GM19467 (cell line): ENCODE measurements around the gene TRAP1.

Source experiments
- ATAC-seq: cut with Tn5 transposase; IDR thresholded peaks from one replicate; pipeline ENCODE4 v1.9.1; 2021; ENCODE audit warnings: mild to moderate bottlenecking, moderate library complexity; ENCODE audit not compliant: unreplicated experiment

The TRAP1 gene

DNA sequence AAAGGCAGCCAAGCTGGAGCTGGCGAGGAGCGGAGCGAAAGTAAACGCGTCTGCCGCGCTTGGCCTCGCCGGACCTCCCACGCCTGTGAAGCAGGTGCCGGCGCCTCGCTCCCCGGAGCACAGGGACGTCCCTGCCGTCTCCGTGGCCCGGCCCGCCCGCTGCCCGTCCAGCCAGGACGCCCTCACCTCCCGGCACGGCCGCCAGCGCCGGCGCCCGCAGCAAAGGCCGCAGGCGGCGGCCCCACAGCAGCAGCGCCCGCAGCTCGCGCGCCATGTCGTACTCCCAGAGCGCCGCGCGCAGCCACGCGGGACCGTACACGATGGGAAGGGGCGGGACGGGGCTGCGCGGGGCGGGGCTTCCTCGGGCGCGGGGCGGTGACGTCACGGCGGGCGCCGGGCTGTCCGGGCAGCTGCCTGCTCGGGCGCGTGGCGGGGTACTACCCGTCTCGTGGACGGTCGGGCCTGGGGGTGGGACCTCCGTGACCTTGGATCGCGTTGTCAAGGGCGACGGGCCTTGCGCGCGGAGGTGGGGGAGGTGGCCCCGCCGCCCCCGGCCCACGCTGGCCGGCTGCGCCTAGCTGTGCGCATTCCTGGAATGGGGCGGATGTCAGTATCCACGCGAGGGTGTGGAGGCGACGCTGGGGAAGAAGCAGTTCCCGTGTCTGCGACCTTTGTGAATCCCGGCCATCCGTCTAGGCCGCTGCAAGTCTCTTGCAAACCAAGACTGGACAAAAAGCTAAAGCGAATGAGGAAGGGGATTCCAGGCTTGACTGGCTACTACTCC lies at the start of gene TRAP1:
Gene TRAP1 (minus strand): TSS at position 290 of the 784 bp plus-strand sequence. CDS start 16 bp downstream, at position 274.
- ATAC-seq = peak; percentile 84

DNA sequence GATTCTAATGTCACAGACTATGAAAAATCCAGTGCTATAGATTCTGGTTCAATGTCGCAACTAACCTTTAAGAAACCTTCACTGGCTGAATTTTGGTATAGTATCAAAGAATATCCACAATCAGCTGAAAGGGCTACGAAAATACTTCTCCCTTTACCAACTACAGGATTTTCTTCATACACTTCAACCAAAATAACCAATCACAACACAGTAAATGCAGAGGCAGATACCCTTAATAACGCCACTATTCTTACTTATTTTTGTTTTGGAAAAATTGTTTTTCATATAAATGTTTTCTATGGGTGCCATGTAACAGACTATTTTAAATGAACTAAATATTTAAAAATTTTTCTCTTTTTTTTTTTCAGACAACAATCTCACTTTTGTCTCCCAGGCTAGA lies 48.9 kb upstream of the TRAP1 start:
- ATAC-seq = no peak

GRCh38 chr16:3764409-3764808 lies 47.1 kb upstream of the TRAP1 start:
- no peak for ATAC-seq

DNA sequence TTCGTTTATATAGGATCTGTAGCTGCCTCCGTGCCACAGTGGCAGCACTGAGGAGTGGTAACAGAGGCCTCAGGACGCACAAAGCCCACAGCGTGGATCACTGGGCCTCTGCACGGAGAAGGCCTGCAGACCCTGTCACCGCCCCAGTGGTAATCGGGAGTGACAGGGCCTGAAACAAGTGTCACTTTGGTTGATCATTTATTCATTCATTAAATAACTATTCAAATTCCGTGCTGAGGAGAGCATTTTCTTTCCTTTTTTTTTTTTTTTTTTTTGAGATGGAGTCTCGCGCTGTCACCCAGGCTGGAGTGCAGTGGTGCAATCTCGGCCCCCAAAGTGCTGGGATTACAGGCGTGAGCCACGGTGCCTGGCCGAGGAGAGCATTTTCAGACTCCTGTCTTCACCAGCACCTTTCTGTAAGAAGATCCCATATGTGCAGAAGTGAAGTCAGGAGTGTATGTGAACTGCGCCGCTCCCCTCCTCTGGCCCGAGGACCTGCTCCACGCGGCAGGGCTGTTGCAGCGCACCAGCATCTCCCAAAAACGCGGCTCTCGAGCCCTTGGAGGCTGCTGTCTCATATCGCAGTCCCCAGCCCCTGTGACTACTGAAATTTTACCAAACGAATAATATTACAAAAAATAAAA lies 44.9 kb upstream of the TRAP1 start:
- ATAC-seq = no peak

- ATAC-seq = no peak
Measured at GRCh38 chr16:3761375-3762106, 44.2 kb upstream of the TRAP1 start.

DNA sequence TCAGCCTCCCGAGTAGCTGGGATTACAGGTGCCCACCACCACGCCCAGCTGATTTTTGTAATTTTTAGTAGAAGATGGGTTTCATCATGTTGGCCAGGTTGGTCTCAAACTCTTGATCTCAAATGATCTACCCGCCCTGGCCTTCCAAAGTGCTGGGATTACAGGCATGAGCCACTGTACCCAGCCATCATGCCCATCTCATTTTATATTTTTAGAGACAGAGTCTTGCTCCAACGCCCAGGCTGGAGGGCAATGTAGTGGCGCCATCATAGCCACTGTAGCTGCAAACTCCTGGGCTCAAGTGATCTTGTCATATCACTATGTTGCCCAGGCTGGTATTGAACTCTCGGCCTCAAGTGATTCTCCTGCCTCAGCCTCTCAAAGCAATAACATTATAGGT lies 43.2 kb upstream of the TRAP1 start:
- ATAC-seq = no peak

- ATAC-seq = no peak
Measured at GRCh38 chr16:3759736-3760135, 42.4 kb upstream of the TRAP1 start.

GRCh38 chr16:3756113-3756512 lies 38.8 kb upstream of the TRAP1 start:
- ATAC-seq = no peak

DNA sequence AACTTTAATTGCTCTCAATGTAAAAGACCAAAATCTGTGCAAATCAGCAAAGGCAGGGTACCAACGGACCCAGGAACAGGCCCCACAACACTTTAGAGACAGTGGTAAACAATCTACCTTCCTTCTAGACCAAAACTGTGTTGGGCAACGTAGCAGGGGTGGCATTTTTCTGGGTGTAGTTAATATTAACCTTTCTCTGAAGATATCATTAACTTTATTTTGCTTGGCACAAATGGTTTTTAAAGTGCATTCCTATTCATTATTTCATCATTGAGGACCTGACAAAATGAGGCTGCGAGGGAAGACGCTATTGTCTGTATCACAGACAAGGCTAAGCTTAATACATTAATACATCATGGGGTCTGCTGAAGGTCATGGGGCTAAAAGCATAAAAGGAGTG lies 37.9 kb upstream of the TRAP1 start:
- no peak for ATAC-seq

- ATAC-seq = no peak
Measured at GRCh38 chr16:3754772-3755171, 37.4 kb upstream of the TRAP1 start.

DNA sequence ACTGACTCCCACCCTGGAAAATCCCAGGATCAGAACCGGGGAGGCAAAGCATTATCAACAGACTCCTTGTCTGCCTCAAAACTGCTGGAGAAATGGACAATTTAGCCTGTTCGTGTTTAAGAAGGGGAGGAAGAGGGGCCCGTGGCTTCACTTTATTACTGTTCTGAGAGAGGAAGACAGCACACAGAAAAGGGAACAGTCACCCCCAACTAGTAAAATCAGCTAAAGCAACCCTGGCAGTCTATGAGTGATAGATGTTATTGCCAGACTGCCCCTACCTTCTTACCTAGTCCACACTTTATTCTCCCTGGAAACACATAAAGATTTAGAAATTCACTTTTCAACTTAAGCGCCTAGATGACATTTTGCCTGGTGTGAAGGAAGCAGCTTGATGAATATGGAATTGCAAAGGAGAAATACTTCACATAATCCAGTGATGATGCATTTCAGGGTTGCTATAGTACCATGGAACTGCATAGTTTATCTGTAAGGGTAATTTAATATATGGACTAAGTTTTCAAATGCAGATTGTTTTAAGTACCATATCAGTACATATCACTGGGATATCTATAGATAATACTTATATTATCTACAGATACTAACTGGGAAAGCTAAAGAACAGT lies 36.9 kb upstream of the TRAP1 start:
- ATAC-seq = no peak

- no peak for ATAC-seq
Measured at GRCh38 chr16:3752984-3753383, 35.7 kb upstream of the TRAP1 start.

DNA sequence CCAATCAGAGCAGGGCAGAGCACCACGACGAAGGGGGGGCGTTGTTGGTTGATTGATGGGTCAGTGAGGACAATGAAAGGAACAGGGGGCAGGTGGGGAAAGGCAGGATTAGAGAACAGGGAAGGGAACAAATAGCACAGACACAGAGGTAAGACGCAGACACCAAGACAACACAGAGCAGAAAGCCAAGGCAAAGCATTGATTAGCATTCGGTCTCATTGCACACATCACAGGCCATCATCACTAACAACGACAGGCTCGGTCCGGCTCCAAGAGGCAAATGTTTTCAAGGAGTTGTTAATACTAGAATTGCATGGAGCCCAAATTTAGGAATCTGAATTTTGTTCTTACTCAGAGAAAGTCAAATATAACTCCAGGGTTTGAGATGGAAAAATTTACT lies 34.6 kb upstream of the TRAP1 start:
- no peak for ATAC-seq

DNA sequence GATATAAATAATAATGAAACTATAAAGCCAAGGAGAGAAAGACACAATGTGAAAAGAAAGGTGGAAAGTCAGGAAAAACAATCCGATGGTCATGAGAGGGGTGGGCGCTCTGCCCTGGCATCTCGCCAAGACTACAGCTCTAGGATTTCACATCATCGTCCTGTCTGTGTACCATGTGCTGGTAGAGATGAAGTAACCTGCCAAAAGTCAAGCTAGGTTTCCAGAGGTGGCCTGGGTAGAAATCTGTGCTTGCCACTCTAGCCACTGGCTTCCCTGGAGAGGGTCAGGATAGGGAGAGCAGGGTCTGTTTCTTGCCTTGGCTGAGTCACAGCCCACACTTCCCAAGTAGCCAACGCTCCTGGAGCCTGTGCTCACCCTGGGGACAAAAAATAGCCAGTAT lies 31.0 kb upstream of the TRAP1 start:
- ATAC-seq = no peak

DNA sequence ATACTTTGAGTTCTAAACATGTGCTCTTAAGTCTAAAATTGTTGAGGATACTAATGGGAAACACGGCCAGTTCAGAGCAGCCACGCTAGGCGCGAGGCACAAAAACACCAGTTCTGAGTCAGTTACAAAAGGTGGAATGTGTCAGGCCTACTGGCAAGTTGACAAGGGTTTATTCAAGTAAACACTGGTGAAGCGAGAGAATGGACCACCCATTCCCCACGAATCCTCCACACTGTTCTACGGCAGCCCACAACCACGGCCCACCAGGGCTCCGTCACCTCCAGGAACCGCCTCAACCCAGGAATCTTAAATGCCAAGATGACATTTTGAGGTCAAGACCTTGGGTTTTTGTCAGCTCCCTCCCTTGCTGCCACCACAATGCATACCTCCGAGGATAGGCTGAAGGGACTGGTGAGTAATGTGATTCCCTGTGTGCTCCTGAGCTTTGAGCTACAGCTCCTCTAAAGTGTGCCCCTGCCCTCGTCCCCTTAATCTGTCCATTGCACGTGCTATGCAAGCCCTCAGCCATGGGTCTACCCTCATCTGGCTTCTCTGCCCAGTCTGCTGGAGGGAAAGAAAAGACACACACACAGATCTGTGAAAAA lies 28.5 kb upstream of the TRAP1 start:
- no peak for ATAC-seq

DNA sequence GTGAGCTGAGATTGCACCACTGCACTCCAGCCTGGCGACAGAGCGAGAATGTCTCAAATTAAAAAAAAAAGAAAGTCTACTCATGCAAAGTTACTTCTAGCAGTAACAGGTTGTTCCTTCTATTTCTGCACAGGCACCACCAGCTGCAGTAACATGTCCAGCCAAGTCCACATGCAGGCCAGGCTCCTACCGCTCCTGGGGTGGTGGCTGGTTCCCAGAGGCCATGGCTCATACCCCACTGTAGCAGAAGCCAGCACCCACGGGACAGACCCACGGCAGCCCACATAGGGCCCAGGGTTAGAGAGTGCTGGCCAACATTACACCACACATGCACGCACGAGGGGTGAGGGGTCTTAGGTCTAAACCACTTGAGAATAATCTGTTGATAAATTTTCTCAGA lies 26.7 kb upstream of the TRAP1 start:
- ATAC-seq = no peak

GRCh38 chr16:3740934-3741333 lies 23.6 kb upstream of the TRAP1 start:
- ATAC-seq = no peak

DNA sequence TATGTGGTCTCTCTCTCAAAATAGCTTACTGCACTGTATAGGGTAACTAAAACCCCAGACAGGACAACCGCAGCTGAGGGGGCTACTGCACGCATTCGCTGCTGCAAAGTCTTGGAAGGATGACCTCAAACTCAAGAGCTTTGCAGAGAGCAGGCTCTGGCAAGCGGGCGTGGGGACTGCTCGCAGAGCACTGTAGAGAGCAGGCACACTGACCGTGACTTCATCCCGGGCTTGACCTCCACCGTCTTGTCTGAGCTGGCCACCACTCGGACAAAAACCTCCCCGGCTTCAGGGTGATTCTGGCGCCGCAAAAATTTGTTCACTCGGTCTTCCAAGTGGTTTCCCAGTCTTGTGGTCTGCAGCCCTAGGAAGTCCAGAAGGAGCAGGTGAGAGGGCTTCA lies 22.9 kb upstream of the TRAP1 start:
- ATAC-seq = no peak

DNA sequence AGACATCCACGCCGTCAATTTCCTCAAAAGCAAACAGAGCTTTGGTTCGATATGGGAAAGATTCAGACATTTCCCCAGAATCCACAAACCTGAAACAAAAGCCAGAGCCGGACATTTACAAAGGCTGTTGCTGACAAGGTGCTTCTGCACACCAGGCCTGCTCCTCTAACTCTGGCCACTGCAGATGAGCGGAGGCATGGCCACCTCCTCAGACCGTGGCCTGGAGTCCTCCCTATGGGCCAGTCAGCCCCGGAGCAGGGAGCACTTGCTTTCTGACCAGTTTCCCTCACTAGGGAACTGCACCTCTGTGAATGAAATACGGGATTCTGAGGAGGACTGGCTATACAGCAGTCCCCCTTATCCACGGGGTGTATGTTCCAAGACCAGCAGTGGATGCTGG lies 22.3 kb upstream of the TRAP1 start:
- no peak for ATAC-seq

DNA sequence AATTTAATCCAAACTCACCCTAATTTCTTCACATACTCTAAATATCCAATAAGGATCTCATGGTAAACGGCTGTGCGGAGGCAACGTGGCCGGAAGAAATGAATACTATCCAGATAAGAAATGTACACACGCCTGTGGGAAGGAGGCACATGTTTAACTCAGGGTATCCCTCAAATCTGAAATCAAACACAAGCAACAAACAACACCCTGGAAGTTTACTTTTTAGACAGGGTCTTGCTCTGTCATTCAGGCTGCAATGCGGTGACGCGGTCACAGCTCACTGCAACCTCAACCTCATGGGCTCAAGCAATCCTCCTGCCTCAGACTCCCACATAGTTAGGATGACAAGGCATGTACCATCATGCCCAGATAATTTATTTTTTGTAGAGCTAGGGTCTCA lies 21.2 kb upstream of the TRAP1 start:
- ATAC-seq = no peak

DNA sequence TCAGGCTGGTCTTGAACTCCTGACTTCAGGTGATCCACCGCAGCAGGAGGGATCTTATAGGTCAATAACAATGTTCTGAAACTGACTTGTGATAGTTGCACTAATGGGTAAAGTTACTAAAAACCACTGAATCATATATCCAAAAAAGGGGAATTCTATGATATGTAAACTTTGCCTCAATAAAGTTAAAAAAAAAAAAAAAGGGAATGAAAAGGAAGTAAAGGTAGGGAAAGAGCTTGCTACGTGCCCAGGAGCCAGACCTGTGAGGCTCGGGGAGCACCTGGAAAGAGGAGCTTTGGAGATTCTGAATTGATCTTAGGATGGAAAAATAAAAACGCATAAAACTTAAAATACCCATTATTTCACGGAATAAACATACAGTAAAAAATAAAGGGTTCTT lies 20.8 kb upstream of the TRAP1 start:
- no peak for ATAC-seq
